KG1 (cell line): ENCODE measurements around the gene EIF3L.
A peak's percentile ranks its signal among the peaks of the same experiment; 100 is the strongest.
"Not testable (repeated sequence)": the region's sequence is repeated elsewhere in the genome, so short reads cannot be mapped to it uniquely, and the experiment has no call there.

Experiments
- DNase-seq: peaks from one replicate; lab custom pipeline; 2025; lab: John Stamatoyannopoulos, UW

The EIF3L gene

DNA sequence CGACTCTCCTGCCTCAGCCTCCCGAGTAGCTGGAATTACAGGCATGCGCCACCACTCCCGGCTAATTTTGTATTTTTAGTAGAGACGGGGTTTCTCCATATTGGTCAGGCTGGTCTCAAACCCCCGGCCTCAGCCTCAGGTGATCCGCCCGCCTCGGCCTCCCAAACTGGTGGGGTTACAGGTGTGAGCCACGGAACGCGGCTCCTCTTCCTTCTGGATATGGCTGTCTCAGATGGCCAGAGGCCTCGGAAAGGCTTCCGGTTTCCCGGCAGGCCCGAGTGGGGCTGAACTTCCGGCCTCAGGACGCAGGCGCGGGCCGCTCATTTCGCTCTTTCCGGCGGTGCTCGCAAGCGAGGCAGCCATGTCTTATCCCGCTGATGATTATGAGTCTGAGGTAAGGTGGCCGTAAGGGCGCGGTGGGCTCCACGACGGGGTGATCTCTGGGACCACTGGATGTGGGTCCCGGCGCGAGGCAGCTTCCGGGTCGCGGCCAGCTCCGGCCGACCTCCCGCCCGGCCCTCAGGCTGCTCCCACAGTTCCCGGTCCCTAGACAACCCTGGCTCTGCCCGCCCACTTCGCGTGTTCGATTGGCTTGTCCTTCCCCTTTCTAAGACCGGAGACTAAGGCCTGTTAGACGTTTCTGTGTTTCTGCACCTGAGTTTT lies at the start of gene EIF3L:
Gene EIF3L (plus strand): TSS at position 331 of the 663 bp plus-strand sequence. CDS start 31 bp downstream, at position 362.
- peak; percentile 81 for DNase-seq

DNA sequence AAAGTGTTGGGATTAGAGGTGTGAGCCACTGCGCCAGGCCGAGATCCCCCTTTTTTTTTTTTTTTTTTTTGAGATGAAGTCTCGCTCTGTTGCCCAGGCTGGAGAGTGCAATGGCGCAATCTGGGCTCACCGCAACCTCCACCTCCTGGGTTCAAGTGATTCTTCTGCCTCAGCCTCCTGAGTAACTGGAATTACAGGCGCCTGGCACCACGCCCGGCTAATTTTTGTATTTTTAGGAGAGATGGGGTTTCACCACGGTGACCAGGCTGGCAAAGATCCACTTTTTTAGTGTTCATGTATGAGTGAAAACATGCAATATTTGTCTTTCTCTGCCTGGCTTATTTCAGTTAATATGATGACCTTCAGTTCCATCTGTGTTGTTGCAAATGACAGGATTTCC lies 49.2 kb upstream of the EIF3L start:
- not testable (repeated sequence) for DNase-seq

DNA sequence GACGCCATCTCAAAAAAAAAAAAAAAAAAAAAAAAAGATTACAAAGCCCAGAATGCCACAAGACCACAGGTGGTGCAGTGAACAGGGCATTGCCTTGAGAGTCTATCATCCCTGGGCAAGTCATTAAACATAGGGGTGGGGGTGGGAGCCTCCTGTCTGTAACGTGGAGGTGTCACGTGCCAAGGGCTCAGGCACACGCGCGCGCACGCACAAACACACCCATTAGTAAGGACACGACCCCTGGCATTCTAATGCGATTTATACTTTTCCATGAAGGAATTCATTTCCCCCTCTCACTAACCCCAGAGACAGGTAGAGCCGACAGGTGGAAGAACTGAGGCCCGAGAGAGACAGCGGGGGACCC lies 47.3 kb upstream of the EIF3L start:
- no peak for DNase-seq

DNA sequence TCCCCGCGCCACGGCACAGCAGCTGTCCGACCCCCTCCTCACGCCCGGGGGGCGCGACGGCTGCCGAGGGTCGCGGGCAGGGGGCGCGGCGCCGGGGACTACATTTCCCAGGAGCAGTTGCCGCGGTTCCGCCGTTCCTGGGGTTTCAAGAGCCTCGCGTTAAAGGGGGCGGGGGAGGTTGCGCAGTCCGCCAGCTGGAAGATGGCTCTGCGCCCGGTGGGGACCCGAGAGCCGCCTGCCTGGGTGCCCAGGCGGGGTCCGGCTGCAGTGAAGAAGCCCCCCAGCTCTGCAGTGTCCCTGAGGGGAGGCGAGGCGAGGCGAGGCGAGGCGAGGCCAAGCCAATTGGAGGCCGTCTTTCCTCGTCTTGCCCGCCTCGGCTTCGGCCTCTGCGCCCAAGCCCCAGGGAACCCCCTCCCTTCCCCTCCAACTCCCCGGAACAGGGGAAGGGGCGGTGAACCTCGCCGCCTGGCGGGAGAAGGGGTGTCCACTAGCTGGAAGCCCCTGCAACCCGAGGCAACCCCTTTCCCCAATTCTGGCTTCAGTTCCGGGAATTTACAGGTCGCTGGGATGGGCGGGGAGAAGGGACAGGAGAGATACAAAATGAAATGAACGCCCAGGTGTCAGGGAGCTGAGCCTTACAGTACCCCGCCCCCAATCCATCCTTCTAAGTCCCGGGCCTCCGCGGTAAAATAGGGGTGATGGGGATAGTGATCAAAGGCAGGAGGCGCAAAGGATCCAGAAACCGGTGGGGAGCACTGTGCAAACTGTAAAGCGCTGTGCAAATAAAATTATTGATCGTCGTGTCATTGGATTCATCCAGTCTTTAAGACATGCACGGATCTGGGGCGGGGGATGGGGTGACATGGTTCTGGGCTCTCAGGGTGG lies 46.7 kb upstream of the EIF3L start:
- no peak for DNase-seq

DNA sequence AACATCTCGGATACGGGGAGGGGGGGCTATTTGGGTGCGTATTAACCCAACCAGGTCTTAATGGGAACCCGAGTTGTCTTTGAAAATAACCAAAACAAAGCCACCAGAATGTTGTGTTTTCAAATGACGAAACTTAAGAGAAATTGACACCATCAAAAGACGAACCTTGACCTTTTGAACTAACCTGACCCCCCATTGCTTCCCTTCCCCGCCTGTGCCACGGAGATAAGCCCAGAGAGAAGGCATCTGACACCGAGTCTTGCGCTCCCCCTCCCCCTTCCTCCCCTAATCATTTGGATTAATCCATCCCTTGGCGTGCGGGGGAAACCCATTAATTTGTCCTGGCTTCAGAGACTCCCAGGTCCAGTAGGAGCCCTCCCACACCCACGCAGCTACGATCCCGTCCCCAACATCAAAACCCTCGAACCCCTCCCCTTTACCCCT lies 46.0 kb upstream of the EIF3L start:
- DNase-seq = no peak

DNA sequence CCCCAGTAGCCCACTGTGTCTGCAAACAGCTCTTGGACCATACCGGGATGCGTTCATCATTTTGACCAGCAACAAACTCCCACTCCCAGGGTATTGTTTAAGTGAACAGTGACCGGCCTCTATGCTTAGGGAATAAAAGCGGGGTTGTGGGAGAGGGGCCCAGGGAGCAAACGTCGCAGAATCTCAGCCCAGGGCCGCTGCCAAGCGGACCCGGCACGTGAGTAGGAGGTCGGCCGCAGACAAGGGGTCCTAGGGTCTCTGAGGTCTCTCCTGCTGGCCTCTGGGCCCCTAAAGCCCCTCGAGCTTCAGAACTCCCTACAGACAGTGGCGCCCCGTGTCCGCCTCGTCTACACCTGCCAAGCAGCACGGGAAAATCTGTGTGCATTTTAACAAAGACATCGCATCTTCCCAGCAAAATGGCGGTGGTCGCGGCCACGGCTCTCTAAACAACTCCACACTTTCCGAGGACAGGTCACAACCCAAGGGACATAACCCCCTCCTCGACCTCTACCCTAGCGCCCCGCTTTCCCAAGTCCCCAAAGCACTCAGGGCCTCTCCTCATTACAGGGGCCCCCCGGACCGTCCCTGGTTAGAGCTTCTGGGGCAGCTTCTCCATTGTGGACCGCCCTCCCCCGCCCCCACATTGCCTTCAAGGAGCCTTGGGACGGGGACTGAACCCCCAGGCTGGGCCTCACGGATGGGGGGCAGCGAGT lies 45.4 kb upstream of the EIF3L start:
- no peak for DNase-seq

DNA sequence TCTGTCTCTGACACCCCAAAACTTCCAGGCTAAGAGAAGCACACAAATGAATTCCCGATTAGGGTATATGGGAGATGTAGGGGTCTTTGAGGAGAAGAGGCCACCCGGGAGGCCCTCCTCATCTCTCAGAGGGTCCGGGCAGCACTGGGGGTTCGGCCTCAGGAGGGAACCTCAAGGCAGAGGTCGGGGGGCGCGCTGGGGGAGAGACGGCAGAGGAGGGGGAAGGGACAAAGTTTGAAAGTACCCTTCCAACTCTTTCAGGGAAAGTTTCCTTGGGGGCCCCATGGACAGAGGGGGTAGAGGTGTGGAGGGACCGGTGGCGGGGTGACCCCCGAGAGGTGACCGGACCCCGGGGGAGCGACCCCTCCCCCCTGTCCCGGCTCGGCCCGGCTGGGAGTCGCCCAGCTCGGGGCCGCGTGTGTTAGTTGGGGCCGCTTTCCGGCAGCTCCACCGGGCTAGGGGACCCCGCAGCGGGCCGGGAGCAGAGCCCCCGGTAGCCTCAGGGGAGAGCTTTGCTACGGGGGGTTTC lies 44.8 kb upstream of the EIF3L start:
- no peak for DNase-seq

DNA sequence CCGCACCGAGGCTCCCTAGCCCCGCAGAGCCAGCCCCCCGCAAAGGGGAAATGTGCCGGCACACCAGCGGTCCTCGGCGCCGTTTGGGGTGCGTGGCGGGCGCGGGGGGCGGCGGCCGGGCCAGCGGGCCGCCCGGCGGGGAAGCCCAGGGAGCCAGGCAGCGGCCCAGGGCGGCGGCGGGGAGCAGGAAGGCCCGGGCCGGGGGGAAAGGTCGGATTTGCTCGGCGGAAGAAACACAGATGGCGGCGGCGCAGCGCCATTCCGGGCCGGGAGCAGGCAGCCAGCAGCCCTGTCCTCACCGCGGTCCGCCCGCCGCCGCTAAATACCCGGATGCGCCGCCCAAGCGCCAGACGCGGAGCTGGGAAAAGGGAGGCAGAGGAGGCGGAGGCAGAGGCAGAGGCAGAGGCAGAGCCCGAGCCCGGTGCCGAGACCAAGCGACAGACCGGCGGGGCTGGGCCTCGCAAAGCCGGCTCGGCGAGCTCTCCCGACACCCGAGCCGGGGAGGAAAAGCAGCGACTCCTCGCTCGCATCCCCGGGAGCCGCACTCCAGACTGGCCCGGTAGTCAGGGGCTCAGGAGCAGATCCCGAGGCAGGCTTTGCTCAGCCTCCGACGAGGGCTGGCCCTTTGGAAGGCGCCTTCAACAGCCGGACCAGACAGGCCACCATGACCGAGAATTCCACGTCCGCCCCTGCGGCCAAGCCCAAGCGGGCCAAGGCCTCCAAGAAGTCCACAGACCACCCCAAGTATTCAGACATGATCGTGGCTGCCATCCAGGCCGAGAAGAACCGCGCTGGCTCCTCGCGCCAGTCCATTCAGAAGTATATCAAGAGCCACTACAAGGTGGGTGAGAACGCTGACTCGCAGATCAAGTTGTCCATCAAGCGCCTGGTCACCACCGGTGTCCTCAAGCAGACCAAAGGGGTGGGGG lies 44.1 kb upstream of the EIF3L start:
- DNase-seq = no peak

DNA sequence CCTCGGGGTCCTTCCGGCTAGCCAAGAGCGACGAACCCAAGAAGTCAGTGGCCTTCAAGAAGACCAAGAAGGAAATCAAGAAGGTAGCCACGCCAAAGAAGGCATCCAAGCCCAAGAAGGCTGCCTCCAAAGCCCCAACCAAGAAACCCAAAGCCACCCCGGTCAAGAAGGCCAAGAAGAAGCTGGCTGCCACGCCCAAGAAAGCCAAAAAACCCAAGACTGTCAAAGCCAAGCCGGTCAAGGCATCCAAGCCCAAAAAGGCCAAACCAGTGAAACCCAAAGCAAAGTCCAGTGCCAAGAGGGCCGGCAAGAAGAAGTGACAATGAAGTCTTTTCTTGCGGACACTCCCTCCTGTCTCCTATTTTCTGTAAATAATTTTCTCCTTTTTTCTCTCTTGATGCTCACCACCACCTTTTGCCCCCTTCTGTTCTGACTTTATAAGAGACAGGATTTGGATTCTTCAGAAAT lies 43.4 kb upstream of the EIF3L start:
- no peak for DNase-seq

DNA sequence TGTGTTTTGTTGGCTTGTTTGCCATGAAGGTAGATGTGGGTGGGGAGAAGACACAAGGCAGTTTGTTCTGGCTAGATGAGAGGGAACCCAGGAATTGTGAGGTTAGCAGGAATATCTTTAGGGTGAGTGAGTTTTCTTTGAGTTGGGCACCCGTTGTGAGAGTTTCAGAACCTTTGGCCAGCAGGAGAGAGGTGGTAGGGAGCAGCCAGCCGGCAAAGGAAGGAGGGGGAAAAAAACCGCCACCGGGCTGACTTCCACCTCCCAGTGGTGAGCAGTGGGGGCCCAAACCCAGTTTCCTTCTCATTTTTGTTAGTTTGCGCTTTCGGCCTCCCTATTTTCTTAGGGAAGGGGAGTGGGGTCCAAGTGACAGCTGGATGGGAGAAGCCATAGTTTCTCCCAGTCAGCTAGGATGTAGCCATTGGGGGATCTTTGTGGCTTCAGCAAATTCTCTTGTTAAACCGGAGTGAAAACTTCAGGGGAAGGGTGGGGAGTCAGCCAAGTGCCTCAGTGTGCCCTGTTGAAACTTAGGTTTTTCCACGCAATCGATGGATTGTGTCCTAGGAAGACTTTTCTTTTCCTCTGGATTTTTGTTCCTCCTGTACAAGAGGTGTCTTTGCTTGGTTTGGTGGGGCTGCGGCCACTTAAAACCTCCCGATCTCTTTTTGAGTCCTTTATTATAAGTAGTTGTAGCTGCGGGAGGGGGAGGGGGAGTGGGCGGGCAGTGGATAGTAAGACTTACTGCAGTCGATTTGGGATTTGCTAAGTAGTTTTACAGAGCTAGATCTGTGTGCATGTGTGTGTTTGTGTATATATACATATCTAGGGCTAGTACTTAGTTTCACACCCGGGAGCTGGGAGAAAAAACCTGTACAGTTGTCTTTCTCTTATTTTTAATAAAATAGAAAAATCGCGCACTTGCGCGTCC lies 42.5 kb upstream of the EIF3L start:
- peak; percentile 37 for DNase-seq

DNA sequence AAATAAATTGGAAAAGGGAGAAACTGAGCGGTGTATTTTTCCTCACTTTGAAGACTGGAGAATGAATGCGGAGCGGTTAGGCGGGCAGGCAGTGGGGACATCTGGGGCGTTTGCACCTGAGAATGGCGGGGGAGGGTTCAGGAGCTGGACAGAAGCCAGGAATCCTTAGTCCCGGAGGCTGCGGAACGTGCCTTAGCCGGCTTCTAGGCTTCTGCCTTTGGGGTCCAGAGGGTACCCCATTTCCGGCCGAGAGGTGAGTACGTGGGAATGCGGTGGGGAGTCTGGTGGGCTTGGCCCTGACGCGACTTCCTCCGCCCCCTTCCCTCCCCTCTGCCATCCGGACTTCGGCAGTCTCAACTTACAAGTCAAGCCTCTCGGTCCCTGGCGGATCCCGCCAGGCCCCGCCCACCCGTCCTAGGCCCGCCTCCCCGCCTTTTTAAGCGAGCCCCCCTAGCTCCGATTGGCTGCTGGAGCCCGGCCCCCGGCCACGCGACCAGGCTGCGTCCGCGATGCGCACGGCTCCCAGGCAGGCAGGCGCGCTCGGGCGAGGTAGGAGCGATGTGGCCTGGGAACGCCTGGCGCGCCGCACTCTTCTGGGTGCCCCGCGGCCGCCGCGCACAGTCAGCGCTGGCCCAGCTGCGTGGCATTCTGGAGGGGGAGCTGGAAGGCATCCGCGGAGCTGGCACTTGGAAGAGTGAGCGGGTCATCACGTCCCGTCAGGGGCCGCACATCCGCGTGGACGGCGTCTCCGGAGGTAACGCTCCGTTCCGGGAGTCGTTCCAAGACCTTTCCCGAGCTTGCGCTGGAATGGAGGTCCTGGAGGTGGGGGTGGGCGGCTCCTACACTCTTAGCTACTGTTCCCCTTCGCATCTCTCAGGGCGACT lies 41.6 kb upstream of the EIF3L start, which contains the start of gene GCAT:
Gene GCAT (plus strand): TSS at position 525 of the 884 bp plus-strand sequence. CDS start 34 bp downstream, at position 559.
- peak; percentile 82 for DNase-seq

DNA sequence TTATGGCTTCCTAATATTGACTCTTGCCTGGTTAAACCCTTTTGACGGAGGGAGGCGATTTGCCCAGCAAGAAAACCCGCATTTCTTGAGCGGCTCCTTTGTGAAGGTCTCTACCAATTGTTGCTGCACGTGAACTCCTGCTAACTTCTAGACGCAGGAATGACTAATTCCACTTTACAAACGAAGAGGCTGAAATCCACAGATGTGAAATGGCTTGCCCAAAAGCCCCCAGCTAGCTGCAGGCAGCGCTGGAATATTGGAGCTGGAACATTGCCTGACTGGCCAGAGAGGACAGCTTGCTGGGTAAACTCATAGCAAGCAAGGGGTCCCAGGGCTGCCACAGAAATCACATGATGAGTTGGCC lies 40.9 kb upstream of the EIF3L start:
- no peak for DNase-seq

DNA sequence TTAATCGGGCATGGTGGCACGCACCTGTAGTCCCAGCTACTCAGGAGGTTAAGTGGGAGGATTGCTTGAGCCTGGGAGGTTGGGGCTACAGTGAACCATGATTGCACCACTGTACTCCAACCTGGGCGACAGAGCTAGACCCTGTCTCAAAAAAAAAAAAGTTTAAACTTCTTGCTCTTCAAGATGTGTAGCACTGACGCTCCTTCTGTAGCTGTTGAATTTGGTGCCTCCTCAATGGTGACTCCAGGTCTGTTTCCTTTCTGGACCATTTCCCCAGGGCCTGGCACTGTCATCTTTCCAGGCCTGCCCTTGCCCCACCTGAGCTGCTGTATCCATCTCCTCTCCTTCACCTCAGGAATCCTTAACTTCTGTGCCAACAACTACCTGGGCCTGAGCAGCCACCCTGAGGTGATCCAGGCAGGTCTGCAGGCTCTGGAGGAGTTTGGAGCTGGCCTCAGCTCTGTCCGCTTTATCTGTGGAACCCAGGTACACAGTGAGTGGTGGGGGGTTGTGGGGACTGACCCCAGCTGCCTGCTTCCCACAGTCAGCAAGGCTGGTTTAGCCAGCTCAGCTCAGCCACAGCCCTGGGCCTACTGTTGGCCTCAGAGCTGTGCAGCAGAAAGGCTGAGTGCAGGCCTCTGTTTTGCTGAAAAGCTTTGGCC lies 39.4 kb upstream of the EIF3L start:
- no peak for DNase-seq

DNA sequence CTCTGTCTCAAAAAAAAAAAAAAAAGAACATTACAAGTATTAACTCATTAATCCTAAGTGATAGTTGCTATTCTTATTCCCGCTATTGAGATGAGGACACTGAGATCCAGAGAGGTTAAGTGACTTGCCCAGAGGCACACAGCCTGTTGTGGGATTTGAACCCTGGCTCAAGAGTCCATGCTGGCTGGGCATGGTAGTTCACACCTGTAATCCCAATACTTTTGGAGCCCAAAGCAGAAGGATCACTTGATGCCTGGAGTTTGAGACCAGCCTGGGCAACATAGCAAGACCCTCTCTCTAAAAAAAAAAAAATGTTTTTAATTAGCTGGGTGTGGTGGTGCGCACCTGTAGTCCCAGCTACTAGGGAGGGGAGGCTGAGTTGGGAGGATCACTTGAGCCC lies 37.4 kb upstream of the EIF3L start:
- DNase-seq = no peak

DNA sequence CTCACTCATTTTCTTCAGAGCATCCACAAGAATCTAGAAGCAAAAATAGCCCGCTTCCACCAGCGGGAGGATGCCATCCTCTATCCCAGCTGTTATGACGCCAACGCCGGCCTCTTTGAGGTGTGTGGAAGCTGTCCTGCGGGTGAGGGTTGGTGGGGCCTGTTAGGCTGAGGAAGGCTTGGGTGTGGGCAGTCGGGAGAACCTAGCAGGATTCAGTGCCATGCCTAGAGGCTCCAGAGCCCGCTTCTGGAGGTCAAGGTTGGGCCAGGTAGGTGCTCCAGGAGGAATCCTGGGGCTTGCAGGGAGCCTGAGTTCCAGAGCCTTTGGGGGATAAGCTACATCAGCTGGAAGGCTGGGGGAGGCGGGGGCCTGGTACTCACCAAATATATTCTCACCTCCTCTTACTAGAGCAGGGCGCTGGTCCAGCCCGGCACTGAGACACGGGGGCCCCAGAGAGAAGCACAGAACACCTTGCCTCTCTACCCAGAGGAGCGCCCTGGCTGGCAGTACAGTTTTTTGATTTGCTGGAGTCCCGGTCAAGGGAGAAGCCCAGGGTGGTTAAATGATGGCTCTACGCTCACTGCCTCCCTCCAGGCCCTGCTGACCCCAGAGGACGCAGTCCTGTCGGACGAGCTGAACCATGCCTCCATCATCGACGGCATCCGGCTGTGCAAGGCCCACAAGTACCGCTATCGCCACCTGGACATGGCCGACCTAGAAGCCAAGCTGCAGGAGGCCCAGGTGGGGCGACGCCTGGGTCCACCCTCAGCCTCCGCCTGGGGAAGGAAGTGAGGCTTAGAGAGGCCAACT lies 36.1 kb upstream of the EIF3L start:
- no peak for DNase-seq

DNA sequence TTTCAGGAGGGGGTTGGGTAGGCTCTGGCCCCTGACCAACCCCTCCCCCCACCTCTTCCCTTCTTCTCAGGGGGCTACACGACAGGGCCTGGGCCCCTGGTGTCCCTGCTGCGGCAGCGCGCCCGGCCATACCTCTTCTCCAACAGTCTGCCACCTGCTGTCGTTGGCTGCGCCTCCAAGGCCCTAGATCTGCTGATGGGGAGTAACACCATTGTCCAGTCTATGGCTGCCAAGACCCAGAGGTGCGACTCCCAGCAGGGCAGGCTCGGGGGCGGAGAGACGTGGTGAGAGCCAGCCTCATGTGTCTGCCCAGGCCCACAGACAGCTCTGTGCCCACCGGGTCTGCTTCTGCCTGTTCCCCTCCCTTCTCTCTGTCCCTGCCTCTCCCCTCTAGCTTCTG lies 33.6 kb upstream of the EIF3L start:
- no peak for DNase-seq

DNA sequence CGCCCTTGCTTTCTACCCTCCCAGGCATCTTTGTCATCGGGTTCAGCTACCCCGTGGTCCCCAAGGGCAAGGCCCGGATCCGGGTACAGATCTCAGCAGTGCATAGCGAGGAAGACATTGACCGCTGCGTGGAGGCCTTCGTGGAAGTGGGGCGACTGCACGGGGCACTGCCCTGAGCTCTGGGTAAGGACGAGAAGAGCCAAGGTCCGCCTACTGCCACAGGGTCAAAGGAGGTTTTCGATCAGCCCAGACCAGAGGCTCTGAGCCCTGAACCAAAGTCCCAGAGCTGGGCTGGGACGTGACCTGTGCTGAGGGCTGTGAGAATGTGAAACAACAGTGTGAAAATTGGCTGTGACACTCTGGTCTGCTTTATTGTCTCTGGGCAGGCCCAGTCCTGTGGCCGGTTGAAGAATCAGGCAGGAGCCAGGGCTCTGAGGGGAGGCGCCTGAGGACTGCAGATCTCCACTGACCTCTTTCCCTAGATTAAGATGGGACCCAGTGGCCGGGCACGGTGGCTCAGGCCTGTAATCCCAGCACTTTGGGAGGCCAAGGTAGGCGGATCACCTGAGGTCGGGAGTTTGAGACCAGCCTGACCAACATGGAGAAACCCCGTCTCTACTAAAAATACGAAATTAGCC lies 32.6 kb upstream of the EIF3L start:
- DNase-seq = no peak
